ENCODE data around the gene ERGIC2.

ERGIC2 gene

DNA sequence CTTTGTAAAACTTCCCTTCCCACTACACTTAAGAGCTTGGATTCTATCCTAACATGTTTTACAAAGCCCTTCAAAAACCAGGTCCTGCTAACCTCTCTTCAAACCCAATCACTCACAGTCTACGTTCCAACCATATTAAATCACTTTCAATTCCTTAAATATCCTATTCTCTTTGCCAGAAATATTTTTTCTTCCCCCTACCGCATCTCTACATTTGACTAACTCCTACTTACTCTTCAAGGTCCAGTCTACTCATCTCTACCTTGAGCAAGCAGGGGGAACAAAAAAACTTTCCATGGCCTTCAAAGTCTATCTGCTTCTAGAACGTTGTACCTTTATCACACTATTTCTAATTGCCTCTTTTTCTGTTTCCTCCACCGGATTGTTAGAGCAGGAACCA lies 6.1 kb downstream of the ERGIC2 start:
- DNase-seq: no peak

DNA sequence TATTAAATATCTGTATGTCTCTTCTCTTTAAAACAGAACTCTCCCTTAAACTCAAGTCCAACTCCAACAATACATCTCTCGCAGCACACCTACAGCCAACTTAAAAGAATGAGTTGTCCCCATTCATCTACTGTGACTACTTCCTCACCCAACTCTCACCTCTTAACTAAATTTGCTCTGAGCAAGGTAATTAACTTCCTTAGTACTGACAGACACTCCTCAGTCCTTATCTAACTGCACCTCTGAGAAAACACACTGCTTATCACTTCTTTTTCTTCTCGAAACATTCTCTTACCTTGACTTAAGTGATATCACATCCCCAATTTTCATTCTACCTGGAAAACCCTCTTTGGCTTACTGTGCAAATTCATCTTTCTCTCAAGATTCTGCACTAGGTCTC lies 7.0 kb downstream of the ERGIC2 start:
- no peak for DNase-seq

DNA sequence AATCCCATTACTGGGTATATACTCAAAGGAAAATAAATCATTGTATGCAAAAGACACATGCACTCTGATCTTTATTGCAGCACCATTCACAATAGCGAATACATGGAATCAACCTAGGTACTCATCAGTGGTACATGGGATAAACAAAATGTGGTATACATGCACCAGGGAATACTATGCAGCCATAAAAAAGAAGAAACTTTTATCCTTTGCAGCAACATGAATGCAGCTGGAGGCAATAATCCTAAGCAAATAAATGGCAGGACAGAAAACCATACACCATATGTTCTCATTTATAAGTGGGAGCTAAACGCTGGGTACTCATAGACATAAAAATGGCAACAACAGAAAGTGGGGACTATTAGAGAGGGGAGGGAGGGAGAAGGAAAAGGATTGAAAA lies 15.9 kb downstream of the ERGIC2 start:
- no peak for DNase-seq

DNA sequence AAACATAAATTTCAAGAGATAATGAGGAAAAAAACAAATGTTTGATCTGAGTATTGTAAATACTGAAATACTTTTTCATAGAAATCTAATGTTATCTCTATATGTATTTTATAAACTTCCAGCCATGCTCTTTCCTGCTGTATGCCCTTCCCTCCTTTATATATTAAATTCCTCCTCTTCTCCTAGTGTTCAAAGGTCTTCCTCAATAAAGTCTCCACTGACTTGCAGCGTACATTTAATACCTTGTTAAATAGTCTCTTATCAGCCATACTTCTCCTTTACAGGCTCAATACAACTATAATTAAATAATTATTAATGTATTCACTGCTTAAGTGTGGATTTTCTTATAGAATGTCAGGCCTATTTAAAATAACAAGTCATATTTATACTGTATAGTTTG lies 26.0 kb downstream of the ERGIC2 start:
- DNase-seq: no peak

DNA sequence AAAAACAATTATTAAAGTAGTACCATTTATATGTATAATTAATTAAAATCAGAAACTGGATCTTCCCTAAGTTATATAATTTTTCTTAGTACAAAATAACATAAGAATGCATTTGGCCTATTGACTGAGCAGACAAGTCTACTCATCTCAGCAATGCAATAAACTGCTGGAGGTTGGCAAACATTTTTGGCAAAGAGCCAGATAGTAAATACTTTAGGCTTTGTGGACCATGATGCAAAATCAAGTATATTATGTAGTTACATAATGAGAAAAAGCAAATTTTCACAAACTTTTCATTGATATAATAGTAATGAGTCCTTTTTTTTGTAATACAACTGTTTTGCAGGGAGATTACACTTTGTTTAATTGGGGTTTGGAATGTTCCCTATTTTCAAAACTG lies 30.9 kb downstream of the ERGIC2 start:
- DNase-seq: no peak

DNA sequence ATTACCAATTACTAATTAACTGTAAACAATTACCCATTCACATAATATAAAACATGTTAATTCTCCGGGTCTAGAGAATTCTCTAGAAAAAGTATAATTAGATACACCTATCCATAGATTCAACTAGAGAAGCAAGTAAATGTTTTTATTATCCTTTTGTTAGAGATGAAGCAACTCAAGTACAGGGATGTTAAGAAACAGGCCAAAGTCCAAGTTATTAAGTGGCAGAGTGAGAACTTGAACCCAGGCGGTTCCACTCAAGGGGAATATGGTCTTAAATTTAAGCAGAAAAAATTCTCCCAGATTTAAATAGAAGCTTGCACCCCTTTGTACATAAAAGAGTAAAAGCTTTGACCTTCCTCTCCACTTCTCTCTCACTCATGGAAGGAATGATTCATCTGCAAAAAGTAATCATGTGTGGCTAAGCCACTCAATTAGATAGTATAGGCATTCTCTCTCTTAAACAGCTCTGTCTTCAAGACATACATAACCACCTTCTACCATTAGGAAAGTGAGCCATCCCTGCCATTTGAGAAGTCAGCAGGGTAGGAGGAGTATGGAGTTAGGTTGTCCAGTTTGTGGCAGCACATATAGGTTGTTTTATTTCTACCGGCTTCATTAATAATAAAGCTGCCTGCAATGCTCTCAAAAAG lies 34.1 kb downstream of the ERGIC2 start:
- no peak for DNase-seq

DNA sequence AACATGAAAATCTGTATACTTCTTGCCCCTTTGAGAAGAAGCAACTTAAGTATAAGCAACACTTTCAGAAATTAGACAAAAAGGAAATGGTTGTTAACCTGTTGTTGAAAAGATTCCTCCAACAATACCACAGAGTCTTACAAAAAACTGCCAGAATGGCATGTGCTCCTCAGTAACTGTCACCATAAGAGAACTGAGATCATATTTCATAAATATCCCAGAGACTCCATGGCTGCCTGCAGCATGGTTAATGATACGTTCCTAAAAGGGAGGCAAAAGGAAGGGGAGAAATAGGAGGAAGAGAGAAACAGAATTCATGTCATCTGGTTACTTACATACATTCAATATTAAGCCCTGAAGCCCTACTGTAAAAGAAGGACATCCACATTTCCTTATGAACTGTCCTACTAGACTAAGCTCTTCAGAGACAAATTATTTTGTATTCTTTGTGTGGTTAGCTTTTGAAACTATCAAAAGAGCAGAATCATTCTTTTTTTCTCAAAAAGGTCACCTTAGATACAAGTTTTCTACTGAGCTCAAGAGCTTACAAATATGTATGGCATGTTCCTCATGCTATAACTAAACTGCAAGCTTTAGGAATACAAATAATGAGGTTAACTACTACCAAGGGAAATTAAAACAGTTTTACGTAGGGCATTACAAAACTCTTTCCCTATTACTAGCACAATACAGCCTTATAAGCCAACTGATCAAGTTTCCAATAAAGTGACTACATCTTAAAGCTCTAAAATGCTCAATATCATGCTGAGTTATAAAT lies 37.8 kb downstream of the ERGIC2 start:
- no peak for DNase-seq

DNA sequence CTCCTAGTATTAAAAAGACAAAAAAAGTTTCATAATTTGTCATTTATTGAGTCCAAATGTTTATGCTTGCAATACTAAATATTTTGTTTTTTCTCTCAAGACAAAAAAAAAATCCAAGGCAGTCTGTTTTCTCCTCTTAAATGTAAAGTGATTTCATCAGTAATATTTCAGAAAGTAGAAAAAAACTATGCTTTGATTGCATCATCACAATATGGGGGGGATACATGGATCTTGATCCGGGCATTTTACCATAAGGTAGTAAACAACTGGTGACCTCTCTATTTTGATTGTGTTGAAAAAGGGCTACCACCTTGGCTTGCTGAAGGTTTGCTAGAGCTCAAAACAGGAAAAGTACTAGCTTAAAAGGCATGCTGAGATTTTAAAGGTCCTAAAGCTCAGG lies 43.6 kb downstream of the ERGIC2 start:
- DNase-seq: no peak

DNA sequence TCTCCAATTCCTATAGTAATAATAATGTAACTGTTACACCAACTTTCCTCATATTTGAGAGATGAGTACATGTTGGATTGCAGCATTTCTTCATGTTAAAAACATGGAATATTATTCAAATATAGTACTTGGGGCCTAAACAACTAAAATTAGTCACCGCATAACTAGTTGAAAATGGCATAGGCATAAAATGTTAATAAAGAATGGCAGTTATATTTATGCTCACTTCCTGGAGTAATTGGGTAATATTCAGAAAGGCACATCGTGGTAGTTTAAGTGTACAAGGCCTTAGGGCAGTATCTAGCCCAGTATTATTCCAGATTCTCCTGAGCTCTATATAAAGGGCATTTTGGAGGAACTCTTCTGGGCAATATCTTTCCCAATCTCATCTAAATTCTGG lies 46.0 kb downstream of the ERGIC2 start:
- DNase-seq: no peak

DNA sequence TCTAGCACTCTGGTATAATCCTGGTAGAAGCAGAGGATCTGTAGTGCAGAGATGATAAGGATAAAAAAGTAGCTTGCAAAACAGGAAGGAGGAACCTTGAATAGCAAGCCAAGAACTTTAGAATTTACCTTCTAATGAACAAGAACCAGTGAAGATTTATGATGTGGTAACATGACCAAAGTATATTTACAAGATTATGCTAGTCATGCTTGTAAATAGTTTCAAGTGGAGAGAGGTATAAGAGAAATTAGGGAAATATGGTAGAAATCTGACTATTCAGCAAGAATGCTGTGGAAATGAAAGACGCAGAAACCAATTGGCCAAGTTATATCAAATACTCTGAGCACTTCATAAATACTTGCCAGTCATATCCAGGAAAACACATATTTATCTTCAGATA lies 47.8 kb downstream of the ERGIC2 start:
- DNase-seq: no peak

DNA sequence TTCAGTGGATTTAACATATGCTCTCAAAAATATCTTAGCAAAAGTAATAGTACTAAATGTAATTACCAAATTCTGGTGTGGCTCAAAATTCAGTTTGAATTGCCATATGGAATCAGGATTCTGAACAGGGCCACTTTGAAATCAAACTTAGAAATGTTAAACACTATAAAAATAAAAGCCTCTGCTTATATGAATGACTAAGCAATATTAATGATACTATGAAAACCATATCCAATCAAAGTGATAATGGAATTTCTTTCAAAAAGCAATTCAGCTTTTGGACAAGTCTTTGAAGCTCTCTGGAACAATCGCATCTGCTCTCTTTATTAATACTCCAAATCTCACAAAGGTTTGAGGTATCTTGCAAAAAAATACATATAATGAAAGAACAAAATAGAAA lies 51.6 kb downstream of the ERGIC2 start:
- DNase-seq: no peak

DNA sequence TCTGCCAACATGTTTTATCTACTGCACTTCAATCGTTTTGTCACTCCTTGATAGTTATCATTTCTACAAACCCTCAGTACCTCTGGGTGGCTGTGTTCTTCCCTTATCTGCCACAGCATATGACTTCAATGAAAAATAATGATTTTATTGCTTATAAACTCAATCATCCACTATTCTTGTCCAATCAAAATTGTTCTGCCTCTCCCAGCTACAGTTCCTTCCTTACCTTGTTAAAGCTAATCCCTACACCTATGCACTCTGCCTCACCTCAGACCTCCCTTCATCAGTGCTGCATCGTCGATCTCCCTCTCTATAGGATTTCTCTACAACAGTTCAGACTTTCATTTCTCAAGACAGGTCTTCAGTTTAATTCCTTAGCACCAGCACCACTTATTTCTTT lies 58.8 kb downstream of the ERGIC2 start:
- DNase-seq: no peak

DNA sequence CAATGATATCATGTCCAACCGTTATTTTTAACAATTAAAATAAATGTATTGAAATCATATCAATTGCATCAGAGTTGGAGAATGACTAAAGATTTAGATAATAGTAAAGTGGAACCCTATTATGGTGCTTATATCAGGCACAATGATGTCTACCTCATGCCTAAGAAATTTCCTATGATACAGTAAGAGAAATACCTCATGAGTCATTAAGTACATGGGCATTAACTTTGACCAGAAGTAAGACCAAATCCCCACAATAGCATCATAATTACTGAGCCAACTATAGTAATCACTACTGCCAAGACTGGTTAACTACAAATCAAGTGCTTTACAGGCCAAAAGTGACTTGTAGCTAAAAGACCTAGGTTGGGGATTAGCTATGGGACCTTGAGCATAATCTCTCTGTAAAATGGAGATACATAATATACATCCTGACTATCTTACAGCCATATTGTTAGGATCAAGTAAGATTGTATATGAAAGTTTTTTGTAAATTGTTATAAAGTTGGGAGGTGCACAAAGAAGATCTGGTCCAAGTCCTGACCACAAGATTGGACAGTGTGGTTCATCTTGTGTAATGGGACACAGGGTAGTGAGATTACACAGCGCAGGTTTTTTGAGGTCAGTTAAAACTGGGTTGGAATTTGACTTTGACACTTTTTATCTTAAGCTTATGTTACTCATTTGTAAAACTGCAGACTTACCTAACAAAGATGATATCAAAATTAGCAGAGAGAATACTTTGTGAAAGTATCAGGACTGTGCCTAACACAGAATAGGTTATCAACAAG lies 60.5 kb downstream of the ERGIC2 start:
- no peak for DNase-seq

DNA sequence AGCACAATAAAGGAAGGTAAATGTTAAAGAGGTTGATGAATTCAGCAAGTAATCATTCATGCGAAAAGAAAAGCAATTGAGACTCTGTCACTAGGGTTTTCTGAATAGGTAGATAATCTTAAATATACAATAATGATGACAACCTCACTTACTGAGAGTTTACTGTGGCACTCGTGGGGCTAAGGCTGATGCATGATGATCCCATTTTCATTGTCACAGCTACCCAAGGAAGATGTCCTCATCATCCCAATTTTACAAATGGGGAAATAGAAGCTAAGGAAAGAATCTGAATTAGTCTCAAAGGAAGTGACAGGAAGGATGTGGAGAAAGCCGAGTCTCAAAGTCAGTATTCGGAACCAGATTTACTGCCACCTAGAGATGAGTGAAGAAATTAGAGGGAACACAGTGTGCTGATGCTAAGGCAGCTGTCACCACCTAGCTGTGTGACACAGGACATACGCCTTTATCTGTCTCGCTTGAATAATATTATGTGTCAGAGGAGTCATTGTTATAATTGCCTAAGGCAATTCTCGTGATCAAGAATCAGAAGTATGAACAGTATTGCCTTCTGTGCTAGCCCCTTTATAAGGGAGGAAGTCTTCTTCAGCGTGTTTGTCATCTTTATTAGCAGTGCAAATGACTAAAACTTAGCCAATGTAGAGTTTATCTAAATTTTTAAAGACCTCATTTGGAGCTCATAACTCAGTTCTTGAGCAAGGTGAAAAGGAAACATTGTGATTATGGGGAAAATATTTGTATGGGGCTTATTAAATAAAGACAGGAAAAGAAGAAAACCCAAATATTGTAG lies 63.2 kb downstream of the ERGIC2 start:
- peak; percentile 15 for DNase-seq

DNA sequence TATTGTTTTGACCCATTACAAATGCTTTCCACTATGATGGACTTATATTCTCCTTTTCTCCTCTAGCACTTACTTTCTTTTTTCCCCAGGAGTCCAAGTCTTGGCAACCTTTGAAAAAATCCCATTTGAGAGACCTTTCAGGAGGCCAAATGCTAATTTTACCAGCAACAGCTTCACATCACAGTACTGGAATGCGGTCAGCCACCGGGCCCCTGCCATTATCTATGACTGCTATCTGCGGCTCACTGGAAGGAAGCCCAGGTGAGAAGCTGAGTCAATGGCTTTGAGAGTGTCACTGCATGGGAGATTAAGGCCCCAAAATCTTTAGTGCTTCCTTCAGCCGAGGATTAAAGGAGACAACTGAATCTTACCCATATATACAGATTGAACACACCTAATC lies 64.2 kb downstream of the ERGIC2 start:
- DNase-seq: no peak

DNA sequence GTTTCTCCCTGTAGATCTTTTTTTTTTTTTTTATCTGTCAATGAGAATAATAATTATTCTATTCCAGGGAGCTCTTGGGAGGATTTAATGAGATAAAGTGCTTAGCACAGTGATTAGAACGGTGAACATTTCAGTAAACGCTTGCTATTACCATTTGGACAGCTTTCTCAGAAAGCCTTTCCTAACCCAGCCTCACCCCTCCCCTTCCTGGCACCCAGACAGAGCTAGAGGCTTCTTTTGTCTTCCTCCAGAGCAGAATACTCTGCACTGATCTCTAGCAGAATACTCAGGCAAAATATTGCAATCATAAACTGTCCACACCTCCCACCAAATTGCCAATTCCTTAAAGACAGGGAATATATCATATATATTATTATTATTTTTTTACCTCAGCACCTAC lies 66.6 kb downstream of the ERGIC2 start:
- no peak for DNase-seq

DNA sequence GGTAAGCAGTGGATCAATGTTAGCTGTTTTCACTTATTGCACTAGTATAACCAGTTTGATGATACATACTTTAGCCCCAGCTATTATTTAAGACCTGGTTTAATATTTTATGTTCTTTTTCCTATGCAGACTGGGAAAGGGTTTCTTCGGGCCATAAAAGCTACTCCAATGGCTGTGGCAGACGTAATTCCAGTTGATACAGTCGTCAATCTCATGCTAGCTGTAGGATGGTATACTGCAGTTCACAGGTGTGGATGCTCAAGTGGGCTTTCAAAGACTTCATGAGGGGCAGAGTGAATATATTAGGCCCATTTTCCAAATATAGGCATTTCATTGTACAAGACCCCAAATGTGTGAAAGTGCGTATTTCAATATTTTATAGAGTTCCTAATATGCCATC lies 70.1 kb downstream of the ERGIC2 start:
- DNase-seq: no peak

DNA sequence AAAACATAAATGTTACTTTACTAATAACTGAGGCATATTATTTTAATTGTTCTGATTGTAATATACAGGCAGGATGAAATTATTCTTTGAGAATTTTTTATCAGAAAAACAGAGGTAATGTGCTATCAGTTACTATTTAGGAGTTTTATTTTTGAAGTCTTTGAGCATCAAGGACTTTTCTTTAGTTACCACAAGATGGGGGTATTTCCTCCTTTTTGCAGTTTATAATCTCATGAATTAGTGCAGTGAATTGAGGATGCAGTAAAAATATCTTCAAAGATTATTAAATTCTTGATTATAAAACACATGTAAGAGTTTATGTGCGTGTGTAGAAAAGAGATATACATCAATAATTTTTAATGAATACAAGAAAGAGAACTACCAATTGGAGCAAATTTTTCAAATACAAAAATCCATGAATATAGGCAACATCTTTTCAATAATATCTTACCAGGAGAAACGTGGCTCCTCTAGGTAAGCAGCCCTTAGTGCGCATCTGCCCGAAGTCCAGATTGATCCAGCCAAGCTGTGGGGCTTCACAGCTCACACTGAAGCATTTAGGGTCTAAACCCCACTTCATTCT lies 71.6 kb downstream of the ERGIC2 start:
- no peak for DNase-seq

DNA sequence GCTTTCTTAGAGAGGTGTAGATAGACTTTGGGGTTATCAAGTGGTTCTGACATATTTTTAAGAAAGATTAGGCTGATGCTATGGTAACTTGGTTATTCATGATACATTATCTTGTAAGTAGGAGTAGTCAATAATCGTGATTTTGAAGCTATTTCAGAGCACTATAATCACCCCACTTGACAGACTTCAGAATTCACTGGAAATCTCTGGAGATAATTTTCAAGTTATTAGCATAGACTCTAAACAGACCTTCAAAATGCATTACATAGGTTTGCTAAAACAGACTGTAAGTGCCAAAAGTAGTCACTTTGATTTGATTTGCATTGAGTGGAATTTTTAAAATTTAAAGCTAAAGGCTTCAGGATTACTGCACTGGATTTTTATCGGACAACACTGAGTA lies 74.3 kb downstream of the ERGIC2 start:
- no peak for DNase-seq

DNA sequence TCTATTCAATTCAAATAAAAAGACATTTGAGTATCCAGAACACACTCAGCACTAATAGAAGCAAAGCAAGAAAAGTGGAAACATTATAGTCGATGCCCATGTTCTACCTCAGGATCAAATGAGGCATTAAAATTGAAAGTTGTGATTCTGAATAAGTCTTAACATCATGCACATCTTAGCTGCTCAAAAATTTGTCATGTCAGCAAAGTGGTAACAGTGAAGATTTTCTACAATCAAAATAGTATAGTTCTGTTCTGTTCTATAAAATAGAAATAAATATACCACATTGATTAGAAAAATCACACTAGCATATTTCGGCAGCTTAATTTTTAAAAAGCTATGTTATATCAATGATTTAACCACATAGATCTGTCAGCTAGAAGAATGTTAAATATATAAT lies 74.7 kb downstream of the ERGIC2 start:
- no peak for DNase-seq

DNA sequence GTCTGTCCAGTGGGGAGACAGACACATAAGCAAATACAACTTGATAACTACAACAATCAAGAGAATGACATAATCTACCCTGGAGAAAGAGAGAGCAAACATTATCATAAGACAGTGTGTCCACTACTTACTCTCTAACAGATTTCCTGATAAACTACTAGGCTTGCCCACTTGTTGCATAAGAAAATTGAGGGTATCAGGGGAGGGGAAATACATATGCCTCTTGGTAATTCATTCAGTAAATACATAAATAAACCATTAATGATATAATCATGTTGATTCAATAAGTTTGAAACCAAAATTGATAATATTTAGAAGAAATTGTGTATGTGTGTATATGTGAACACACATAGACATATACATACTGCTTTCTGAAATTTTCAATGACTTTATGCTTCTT lies 76.6 kb downstream of the ERGIC2 start:
- DNase-seq: no peak

DNA sequence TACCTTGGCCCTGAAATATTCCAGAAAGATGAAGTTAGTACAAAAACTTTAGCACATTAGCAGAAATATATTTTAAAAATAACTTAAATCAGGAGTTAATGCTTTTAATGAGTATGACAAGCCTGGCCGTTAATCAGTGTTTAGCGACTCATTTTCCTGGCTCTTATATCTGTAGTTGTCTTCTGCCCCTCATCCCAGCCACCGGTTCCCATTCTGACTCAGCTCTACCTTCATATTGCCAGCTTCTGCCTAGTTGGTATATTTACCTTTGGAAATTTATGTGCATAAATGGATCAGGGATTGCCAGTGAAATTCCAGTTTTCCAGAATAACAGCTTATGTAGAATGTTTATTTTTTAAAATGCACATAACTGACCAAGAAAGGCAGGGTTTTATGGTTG lies 79.9 kb downstream of the ERGIC2 start:
- DNase-seq: no peak

DNA sequence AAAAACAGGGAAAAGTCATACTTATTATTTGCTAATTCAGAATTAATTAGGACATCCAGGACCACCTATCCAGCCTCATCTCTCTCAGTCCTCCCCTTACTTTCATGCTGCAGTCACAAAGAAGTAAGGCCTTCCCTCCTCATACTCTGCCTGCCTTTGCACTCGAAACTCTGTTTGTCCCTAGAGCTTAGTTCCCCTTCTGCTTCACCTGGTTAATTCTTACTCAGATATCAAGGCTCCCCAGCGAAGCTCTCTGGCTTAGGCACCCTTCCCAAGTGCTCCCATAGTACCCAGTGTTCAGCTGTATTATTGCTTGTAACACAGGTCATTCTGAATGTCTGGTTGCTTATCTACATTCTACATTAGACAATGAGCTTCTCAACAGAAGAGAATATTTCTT lies 81.3 kb downstream of the ERGIC2 start:
- DNase-seq: no peak

Measured in stimulated activated CD4-positive, alpha-beta T cell treated with anti-CD3 and anti-CD28 coated beads, Interleukin-4, amount 100 ng/mL, for 1 hour (primary cell).